Measurements from ENCODE around the gene SEMA3G.

SEMA3G gene

GRCh38 chr3:52394751-52395502, 50.0 kb downstream of the SEMA3G start:
- no peak for DNase-seq

GRCh38 chr3:52393959-52394670, 50.8 kb downstream of the SEMA3G start:
- DNase-seq, result no peak

GRCh38 chr3:52393131-52393807, 51.6 kb downstream of the SEMA3G start:
- no peak for DNase-seq

GRCh38 chr3:52392216-52392930, 52.5 kb downstream of the SEMA3G start:
- no peak for DNase-seq

GRCh38 chr3:52391096-52391495, 53.8 kb downstream of the SEMA3G start:
- DNase-seq, result no peak

GRCh38 chr3:52388933-52389332, 56.0 kb downstream of the SEMA3G start:
- DNase-seq, result no peak

- no peak for DNase-seq
Measured at GRCh38 chr3:52388348-52388821, 56.5 kb downstream of the SEMA3G start.

- no peak for DNase-seq
Measured at GRCh38 chr3:52387481-52387880, 57.4 kb downstream of the SEMA3G start.

- no peak for DNase-seq
Measured at GRCh38 chr3:52385157-52385556, 59.7 kb downstream of the SEMA3G start.

GRCh38 chr3:52384019-52384761, 60.7 kb downstream of the SEMA3G start:
- no peak for DNase-seq

- no peak for DNase-seq
Measured at GRCh38 chr3:52383446-52383845, 61.5 kb downstream of the SEMA3G start.
